ENCODE results near the gene DNAJB14. TPM values are rescaled to one million over a fixed set of nuclear protein-coding genes. Genes with fewer than 3 reads are reported as not detected.

Gene DNAJB14
- total and polyA plus RNA-seq, 2 of the 13 experiments (the other 11 are each of a cell fraction or from before 2014, with no cell fraction given) = 9.1 to 38.1 TPM

DNA sequence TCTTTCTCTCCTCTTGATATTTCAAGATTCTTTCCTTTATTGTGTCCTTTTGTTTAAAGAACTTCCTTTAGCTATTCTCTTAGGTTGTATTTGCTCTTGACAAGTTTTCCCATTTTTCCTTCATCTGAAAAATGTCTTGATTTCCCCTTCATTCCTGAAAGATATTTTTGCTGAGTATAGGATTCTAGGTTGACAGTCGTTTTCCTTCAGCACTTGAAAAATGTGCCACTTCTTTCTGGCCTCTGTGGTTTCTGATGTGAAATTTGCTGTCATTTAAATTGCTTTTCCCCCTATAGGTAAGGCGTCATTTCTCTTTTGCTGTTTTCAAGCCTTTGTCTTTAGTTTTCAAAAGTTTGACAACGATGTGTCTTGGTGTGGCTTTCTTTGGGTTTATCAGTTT, 28.8 kb downstream of the DNAJB14 start:
- POLR2A ChIA-PET = no interaction called here
- Histone ChIP-seq H3K36me3 (replicated peaks in 1 of 2; ENCODE audit: control insufficient read depth in 1 of 2, insufficient read depth in 2 of 2, low read length in 2 of 2) (peaks cover 4 to 7% of the 10 kb centered on the region in 2 experiments; a peak in 3 of 5 replicates), H4K20me1 (ENCODE audit: insufficient read depth, low read length) (no peaks in the 10 kb centered on the region), H3K9ac (ENCODE audit: insufficient read depth, low read depth, low read length) (no peak overlapping the region), H3K27ac (ENCODE audit: extremely low read length, insufficient read depth, low read length) (no peak overlapping the region), H3K27me3 (ENCODE audit: control insufficient read depth in 1 of 2, insufficient read depth in 2 of 2, low read length in 2 of 2) (no peaks in the 10 kb centered on the region), H3K4me1 (ENCODE audit: insufficient read depth, low read length) (no peaks in the 10 kb centered on the region), H2AFZ (ENCODE audit: low read length) (no peak overlapping the region), H3K4me3 (replicated peaks in 1 of 3; ENCODE audit: insufficient read depth in 1 of 3, low read depth in 2 of 3, low read length in 3 of 3) (no peak overlapping the region), H3K9me3 (ENCODE audit: low read length) (no peaks in the 10 kb centered on the region), H3K4me2 (ENCODE audit: low read depth, low read length) (no peak overlapping the region), H3K79me2 (ENCODE audit: insufficient read depth, low read length) (no peaks in the 10 kb centered on the region)
- DNase-seq (ENCODE audit: low spot score) = no peak
- intact Hi-C loops (cut with micrococcal nuclease; ENCODE audit: unreplicated experiment) (no loop called here), in situ Hi-C loops (cut with HindIII; ENCODE audit: extremely low pct_ligation_motif_present, low pct_unique_long_range_greater_than_20kb) (no loop called here)
- no TSS peak for BruUV-seq (replicated peaks)
- CTCF ChIA-PET (ENCODE audit: low intra/inter-chr PET ratio, low total read pairs) = no interaction called here
- WGBS (ENCODE audit: low lambda C conversion rate) = 95% methylated on average over 3 of the region's 3 CpGs
- TF ChIP-seq MAFF (IDR thresholded peaks at IDR 0.05; ENCODE audit: low read depth, low read length) (peak; percentile 39; the same call in 1 of the 2 replicates), TOPORS (CRISPR knock-in tag; IDR thresholded peaks at IDR 0.05) (no peak), SYNCRIP (IDR thresholded peaks at IDR 0.05; ENCODE audit: insufficient read depth, low read depth, low read length) (no peak), CAMTA2 (CRISPR knock-in tag; IDR thresholded peaks at IDR 0.05; ENCODE audit: borderline replicate concordance) (no peak), MAFK (conservative IDR thresholded peaks at IDR 0.05 in 1 of 2, IDR thresholded peaks at IDR 0.05 in 1 of 2; ENCODE audit: low read length in 2 of 2) (peak in 1 of 2 experiments; percentile 44; a peak in 2 of 4 replicates), ZSCAN31 (CRISPR knock-in tag; IDR thresholded peaks at IDR 0.05; ENCODE audit: low read depth) (no peak)
- no peak for FAIRE-seq
- ATAC-seq = no peak

DNA sequence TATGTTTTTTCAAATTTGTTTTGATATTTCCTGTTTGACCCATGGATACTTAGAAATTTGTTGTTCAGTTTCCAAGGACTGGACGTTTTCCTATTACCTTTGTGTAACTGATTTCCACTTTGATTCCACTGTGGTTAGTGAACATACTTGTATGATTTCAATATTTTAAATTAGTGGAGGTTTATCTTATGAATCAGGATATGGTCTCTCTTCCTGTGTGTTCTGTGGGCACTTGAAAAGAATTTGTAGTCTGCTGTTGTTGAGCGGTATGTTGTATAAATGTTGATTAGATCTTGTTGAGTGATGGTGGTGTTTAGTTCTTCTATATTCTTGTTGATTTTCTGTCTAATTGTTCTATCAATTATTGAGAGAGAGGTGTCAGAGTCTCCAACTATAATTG, 31.0 kb downstream of the DNAJB14 start:
- Histone ChIP-seq H3K27me3 (ENCODE audit: control insufficient read depth in 1 of 2, insufficient read depth in 2 of 2, low read length in 2 of 2) (no peaks in the 10 kb centered on the region), H3K9ac (ENCODE audit: insufficient read depth, low read depth, low read length) (no peak overlapping the region), H3K36me3 (replicated peaks in 1 of 2; ENCODE audit: control insufficient read depth in 1 of 2, insufficient read depth in 2 of 2, low read length in 2 of 2) (peaks cover 4 to 7% of the 10 kb centered on the region in 2 experiments; a peak in 2 of 5 replicates), H3K9me3 (ENCODE audit: low read length) (no peaks in the 10 kb centered on the region), H3K79me2 (ENCODE audit: insufficient read depth, low read length) (no peaks in the 10 kb centered on the region), H3K27ac (ENCODE audit: extremely low read length, insufficient read depth, low read length) (no peak overlapping the region), H2AFZ (ENCODE audit: low read length) (no peak overlapping the region), H3K4me1 (ENCODE audit: insufficient read depth, low read length) (no peaks in the 10 kb centered on the region), H3K4me2 (ENCODE audit: low read depth, low read length) (no peak overlapping the region), H4K20me1 (ENCODE audit: insufficient read depth, low read length) (no peaks in the 10 kb centered on the region), H3K4me3 (replicated peaks in 1 of 3; ENCODE audit: insufficient read depth in 1 of 3, low read depth in 2 of 3, low read length in 3 of 3) (no peak overlapping the region)
- POLR2A ChIA-PET = no interaction called here
- DNase-seq (ENCODE audit: low spot score) = no peak
- intact Hi-C loops (cut with micrococcal nuclease; ENCODE audit: unreplicated experiment) = no loop called here
- whole genome bisulfite sequencing (ENCODE audit: low lambda C conversion rate) = 98% methylated on average over 2 of the region's 2 CpGs
- CTCF ChIA-PET (ENCODE audit: low intra/inter-chr PET ratio, low total read pairs) = no interaction called here
- no TSS peak for BruUV-seq (replicated peaks)
- no peak for ATAC-seq
- in situ Hi-C loops (cut with HindIII; ENCODE audit: extremely low pct_ligation_motif_present, low pct_unique_long_range_greater_than_20kb) = no loop called here
- FAIRE-seq = no peak
- no peak for TF ChIP-seq HOXA3 (CRISPR knock-in tag; IDR thresholded peaks at IDR 0.05)
- TF ChIP-seq, protein P1, sequence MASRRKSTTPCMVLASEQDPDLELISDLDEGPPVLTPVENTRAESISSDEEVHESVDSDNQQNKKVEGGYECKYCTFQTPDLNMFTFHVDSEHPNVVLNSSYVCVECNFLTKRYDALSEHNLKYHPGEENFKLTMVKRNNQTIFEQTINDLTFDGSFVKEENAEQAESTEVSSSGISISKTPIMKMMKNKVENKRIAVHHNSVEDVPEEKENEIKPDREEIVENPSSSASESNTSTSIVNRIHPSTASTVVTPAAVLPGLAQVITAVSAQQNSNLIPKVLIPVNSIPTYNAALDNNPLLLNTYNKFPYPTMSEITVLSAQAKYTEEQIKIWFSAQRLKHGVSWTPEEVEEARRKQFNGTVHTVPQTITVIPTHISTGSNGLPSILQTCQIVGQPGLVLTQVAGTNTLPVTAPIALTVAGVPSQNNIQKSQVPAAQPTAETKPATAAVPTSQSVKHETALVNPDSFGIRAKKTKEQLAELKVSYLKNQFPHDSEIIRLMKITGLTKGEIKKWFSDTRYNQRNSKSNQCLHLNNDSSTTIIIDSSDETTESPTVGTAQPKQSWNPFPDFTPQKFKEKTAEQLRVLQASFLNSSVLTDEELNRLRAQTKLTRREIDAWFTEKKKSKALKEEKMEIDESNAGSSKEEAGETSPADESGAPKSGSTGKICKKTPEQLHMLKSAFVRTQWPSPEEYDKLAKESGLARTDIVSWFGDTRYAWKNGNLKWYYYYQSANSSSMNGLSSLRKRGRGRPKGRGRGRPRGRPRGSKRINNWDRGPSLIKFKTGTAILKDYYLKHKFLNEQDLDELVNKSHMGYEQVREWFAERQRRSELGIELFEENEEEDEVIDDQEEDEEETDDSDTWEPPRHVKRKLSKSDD (CRISPR knock-in tag; IDR thresholded peaks at IDR 0.05; ENCODE audit: low read depth) = no peak
- TF ChIP-seq, protein P2, sequence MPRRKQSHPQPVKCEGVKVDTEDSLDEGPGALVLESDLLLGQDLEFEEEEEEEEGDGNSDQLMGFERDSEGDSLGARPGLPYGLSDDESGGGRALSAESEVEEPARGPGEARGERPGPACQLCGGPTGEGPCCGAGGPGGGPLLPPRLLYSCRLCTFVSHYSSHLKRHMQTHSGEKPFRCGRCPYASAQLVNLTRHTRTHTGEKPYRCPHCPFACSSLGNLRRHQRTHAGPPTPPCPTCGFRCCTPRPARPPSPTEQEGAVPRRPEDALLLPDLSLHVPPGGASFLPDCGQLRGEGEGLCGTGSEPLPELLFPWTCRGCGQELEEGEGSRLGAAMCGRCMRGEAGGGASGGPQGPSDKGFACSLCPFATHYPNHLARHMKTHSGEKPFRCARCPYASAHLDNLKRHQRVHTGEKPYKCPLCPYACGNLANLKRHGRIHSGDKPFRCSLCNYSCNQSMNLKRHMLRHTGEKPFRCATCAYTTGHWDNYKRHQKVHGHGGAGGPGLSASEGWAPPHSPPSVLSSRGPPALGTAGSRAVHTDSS (CRISPR knock-in tag; conservative IDR thresholded peaks at IDR 0.05) = no peak
- no peak for TF ChIP-seq ZKSCAN5 (CRISPR knock-in tag; IDR thresholded peaks at IDR 0.05)
- no peak for TF ChIP-seq CHCHD3 (CRISPR knock-in tag; IDR thresholded peaks at IDR 0.05)
- TF ChIP-seq, protein P3, sequence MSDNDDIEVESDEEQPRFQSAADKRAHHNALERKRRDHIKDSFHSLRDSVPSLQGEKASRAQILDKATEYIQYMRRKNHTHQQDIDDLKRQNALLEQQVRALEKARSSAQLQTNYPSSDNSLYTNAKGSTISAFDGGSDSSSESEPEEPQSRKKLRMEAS (IDR thresholded peaks at IDR 0.05) = no peak
- TF ChIP-seq MAFK (conservative IDR thresholded peaks at IDR 0.05 in 1 of 2, IDR thresholded peaks at IDR 0.05 in 1 of 2; ENCODE audit: low read length in 2 of 2) = no peak
- no peak for TF ChIP-seq POLR2G (IDR thresholded peaks at IDR 0.05; ENCODE audit: low read depth, low read length)
- TF ChIP-seq TBP (CRISPR knock-in tag; IDR thresholded peaks at IDR 0.05) = no peak
- no peak for TF ChIP-seq IRF2 (CRISPR knock-in tag; IDR thresholded peaks at IDR 0.05)
- no peak for TF ChIP-seq ZNF562 (CRISPR knock-in tag; IDR thresholded peaks at IDR 0.05; ENCODE audit: borderline replicate concordance)

Measured in HepG2 (cell line).